AG09319 (cell line): ENCODE results near the gene FBN1.
A peak's percentile ranks its signal among the peaks of the same experiment; 100 is the strongest.

ENCODE experiments used
- DNase-seq: peaks from one replicate; pipeline ENCODE4 v3.0.0-alpha.2; 2010; ENCODE audit warnings: low read depth; ENCODE audit errors: extremely low read depth
- CTCF ChIP-seq: IDR thresholded peaks from 2 replicates; pipeline ENCODE4 v1.5.1; 2011; ENCODE audit warnings: low read depth, mild to moderate bottlenecking, inconsistent platforms, low read length, moderate library complexity

Gene FBN1

GRCh38 chr15:48419896-48420295 is 225.6 kb downstream of the FBN1 start:
- DNase-seq = no peak
- TF ChIP-seq CTCF = no peak

GRCh38 chr15:48418343-48418742 is 227.2 kb downstream of the FBN1 start:
- TF ChIP-seq CTCF = no peak
- DNase-seq = no peak

GRCh38 chr15:48416301-48416700 is 229.2 kb downstream of the FBN1 start:
- TF ChIP-seq CTCF = no peak
- DNase-seq = no peak

GRCh38 chr15:48415036-48415886 is 230.2 kb downstream of the FBN1 start:
- no peak for DNase-seq
- no peak for TF ChIP-seq CTCF

GRCh38 chr15:48414015-48414414 is 231.5 kb downstream of the FBN1 start:
- no peak for TF ChIP-seq CTCF
- DNase-seq = peak; percentile 82

GRCh38 chr15:48413304-48413703 is 232.2 kb downstream of the FBN1 start:
- no peak for TF ChIP-seq CTCF

GRCh38 chr15:48411971-48412591 is 233.4 kb downstream of the FBN1 start:
- no peak for DNase-seq
- no peak for TF ChIP-seq CTCF

More at GRCh38 chr15:48413304-48413703, 232.2 kb downstream of the FBN1 start:
- DNase-seq = peak; percentile 74
